Lower leg skin (tissue), 3 donors: ENCODE results near the gene C1QC.

Experiments used
- POLR2A ChIP-seq, 2 donors: fragments of 450-650 bp; IDR thresholded peaks; one replicate each; pipeline ENCODE4 v1.6.1; 2016 to 2017; ENCODE audit warnings: antibody characterized with exemption in 2 of 2, mild to moderate bottlenecking in 1 of 2, moderate library complexity in 1 of 2
- TF ChIP-seq, protein P1 (sequence below), 3 donors: fragments of 450-650 bp; IDR thresholded peaks; one replicate each; pipeline ENCODE4 v1.5.1; 2016; ENCODE audit warnings: antibody characterized with exemption in 3 of 3, mild to moderate bottlenecking in 3 of 3, moderate library complexity in 2 of 3

- TF ChIP-seq, protein P1, sequence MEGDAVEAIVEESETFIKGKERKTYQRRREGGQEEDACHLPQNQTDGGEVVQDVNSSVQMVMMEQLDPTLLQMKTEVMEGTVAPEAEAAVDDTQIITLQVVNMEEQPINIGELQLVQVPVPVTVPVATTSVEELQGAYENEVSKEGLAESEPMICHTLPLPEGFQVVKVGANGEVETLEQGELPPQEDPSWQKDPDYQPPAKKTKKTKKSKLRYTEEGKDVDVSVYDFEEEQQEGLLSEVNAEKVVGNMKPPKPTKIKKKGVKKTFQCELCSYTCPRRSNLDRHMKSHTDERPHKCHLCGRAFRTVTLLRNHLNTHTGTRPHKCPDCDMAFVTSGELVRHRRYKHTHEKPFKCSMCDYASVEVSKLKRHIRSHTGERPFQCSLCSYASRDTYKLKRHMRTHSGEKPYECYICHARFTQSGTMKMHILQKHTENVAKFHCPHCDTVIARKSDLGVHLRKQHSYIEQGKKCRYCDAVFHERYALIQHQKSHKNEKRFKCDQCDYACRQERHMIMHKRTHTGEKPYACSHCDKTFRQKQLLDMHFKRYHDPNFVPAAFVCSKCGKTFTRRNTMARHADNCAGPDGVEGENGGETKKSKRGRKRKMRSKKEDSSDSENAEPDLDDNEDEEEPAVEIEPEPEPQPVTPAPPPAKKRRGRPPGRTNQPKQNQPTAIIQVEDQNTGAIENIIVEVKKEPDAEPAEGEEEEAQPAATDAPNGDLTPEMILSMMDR (IDR thresholded peaks at IDR 0.05) = no peak
- TF ChIP-seq POLR2A (IDR thresholded peaks at IDR 0.05) = no peak
These were observed 49.0 kb upstream of the C1QC start for GRCh38 chr1:22594396-22594795.
